WI38 (cell line): ENCODE results near the gene MUC5B.

ENCODE experiments used
- H3K4me3 ChIP-seq: 2 replicates; pipeline ENCODE4 v1.5.1; 2011; ENCODE audit warnings: low read depth, mild to moderate bottlenecking, control low read depth, low read length
- TF ChIP-seq, protein P1 (sequence below): IDR thresholded peaks from 2 replicates; pipeline ENCODE4 v1.5.1; 2012; ENCODE audit warnings: low read depth, mild to moderate bottlenecking, control low read depth, low read length

The MUC5B gene

DNA sequence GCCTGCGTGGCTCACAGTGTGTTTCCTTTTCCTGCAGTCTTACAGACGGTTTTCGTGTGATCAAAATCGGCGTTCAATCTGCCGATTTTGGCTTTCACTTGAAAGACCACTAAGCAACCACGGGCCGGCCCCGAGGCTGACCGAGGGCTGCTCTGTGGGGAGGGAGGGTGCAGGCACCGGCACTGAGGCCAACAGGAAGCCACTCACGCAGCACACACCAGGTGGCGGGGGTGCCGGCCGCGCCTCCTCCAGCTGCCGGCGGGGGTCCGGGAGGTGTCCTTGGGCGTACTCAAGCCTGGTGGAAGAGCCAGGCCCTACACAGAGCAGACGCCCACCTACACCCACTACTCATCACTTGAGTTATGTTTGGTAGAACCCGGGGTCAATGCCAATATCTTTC, 72.2 kb downstream of the MUC5B start:
- no peak overlapping the region for H3K4me3 ChIP-seq
- TF ChIP-seq, protein P1, sequence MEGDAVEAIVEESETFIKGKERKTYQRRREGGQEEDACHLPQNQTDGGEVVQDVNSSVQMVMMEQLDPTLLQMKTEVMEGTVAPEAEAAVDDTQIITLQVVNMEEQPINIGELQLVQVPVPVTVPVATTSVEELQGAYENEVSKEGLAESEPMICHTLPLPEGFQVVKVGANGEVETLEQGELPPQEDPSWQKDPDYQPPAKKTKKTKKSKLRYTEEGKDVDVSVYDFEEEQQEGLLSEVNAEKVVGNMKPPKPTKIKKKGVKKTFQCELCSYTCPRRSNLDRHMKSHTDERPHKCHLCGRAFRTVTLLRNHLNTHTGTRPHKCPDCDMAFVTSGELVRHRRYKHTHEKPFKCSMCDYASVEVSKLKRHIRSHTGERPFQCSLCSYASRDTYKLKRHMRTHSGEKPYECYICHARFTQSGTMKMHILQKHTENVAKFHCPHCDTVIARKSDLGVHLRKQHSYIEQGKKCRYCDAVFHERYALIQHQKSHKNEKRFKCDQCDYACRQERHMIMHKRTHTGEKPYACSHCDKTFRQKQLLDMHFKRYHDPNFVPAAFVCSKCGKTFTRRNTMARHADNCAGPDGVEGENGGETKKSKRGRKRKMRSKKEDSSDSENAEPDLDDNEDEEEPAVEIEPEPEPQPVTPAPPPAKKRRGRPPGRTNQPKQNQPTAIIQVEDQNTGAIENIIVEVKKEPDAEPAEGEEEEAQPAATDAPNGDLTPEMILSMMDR = no peak

DNA sequence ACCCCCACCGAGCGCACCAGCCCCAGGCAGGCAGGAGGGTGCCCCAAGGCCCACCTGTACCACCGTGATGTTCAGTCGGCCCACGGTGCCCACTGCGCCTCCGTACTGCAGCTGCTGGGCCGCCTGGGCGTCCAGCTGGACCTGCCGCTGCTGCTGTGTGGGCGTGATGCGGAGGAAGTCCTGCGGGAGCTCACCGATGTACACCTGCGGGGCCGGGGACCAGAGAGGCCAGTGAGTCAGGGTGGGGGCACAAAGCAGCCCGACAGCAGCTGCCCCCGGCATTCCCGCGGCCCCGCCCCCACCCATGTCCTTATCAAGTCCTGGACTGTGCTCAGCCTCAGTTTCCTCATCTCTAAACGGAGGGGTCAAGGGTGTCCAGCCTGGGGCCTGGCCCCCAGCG, 72.7 kb downstream of the MUC5B start:
- TF ChIP-seq, protein P1 = no peak
- no peak overlapping the region for H3K4me3 ChIP-seq

DNA sequence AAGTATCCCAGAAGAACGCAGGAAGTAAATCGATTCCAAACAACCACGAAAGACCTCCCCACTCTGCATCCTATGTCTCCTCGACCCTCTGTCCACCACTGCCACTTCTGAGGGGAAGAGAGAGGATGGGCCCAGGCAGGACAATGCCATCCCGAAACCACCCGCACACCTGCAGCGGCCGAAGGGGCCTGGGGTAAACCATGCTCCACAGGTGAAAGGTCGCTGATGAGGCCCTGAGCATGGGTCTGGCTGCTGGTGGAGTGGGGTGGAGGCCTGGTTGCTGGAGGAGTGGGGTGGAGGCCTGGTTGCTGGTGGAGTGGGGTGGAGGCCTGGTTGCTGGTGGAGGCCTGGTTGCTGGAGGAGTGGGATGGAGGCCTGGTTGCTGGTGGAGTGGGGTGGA, 73.4 kb downstream of the MUC5B start:
- no peak overlapping the region for H3K4me3 ChIP-seq
- TF ChIP-seq, protein P1 = no peak

DNA sequence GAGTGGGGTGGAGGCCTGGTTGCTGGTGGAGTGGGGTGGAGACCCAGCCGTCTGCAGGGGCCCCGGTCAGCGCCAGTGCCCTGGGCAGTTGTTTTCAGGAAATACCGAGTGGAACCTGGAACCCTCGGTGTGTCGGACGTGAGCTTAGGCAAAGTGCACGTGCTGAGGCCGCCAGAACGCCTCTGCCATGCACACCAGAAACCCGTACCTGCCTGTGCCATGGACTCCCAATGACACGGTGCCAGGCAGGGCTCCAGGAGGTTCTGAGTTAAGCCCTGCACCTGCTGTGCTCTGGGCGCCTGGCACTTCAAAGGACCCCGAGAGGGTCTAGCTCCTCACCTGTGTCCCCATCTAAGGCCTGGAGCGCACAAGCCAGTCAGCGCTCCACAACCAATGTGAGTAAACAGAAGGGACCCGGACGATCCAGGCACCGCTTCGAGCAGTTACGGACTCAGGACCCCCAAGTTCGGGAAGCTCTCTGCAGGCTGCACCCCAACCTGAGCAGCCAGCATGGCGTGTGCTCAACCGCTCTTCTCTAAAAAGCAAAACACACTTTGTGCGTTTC, 74.2 kb downstream of the MUC5B start:
- no peak overlapping the region for H3K4me3 ChIP-seq
- TF ChIP-seq, protein P1 = no peak

DNA sequence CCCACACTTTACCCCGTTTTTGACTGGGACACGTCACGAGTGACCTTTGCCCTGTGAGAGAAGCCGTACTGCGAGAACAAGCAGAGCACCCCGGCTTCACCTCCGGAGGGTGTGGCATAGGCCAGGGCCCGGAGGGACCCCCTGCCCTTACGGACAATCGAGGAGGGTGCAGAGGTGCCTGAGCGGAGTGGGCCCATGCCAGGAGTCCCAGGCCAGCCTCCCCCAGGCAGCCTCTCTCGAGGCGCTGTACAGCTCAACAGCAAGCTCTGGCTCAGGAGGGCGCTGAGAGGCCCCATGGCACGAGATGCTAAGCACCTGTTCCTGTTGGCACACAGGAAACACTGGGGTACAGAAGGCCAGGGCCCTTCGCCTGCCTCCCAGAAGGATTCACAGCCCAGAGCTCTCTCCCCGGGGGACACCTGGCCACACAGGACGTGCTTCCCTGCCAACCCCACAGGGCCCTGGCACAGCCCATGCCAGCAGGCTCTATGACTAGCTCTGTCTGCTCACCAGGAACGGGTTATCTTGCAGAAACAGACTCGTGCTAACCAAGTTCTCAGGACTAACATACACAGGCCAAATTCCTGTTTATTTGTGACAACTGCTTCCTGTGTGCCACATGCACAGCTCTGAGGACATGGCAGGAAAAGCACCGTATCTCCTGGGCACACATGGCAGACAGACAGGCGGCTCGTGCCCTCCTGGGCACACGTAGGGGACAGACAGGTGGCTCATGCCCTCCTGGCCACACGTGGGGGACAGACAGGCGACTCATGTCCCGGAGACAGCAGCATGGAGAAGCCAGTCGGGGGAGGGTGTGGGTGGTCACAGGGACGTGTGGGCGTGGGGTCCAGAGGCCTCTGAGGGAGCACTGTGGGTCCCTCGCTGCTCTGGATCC, 75.0 kb downstream of the MUC5B start:
- TF ChIP-seq, protein P1 = no peak
- H3K4me3 ChIP-seq = no peak overlapping the region

DNA sequence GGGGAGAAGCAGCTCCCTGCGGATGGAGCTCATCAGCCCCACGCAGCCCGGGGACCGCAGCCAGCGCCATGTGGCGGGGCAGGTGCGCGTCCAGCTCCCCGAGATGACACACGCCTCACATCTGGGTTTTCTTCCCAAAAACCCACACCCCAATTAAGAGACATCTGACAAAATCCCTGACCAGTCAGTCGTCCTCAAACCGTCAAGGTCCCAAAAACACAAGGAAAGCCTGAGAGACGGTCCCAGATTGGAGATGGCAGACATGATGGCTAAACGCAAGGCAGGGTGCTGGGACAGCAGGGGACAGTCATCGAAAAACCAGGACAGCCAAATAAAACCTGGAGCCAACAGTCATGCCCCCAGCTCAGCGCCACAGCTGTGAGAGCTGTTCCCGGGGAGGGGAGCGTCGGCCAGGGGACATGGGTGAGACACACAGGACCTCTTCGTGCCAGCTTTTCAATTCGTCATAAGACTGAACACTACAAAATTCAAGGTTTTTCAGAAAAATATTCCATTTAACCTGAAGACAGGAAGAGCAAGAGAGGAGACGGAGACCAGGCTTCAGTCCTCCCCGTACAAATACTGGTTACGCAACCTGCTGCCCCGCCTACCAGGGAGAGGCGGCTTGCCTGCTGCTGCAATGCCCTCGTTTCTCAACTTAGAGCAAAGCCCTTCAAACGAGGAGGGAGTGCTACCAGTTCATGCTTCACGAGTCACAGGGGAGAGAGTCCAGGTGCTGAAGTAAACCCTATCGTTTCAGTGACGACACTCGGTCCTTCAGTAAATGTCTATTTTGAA, 76.0 kb downstream of the MUC5B start:
- no peak overlapping the region for H3K4me3 ChIP-seq
- TF ChIP-seq, protein P1 = no peak

DNA sequence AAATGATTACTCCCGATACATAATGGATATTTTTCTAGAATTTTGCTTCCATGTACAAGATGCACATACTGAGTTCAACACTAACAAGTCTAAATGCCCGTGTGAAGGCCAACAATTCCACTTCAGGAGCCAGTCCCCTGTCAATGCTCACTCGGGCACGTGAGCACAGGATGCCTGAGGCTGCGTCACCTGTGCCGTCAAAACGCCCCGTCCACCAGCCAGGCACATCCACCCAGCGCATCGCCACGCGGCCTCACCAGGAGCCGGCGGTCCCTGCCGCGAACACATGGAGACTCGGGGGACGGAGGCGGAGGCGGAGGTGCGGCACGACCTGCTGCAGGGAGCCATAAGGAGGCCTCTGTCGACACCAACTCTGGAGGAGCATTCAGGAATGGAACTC, 76.8 kb downstream of the MUC5B start:
- TF ChIP-seq, protein P1 = no peak
- H3K4me3 ChIP-seq = no peak overlapping the region
